DOHH2 (cell line): ENCODE results near the gene NRL.

Experiments
- H3F3A ChIP-seq: fragments of 200-600 bp; sonication (generic), shearing (Covaris generic); 2 replicates; pipeline ENCODE4 v1.6.0; 2016; ENCODE audit warnings: antibody characterized with exemption, mild to moderate bottlenecking; ENCODE audit not compliant: control insufficient read depth, insufficient read depth
- H3K27ac ChIP-seq: fragments of 200-600 bp; sonication (generic); 2 replicates; pipeline ENCODE4 v1.5.1; 2014; ENCODE audit warnings: low read depth, mild to moderate bottlenecking, low read length, moderate library complexity
- H3K27me3 ChIP-seq: fragments of 200-600 bp; sonication (generic); 2 replicates; pipeline ENCODE4 v1.6.1; 2014; ENCODE audit warnings: mild to moderate bottlenecking, low read length, mixed read lengths; ENCODE audit not compliant: control insufficient read depth
- H3K36me3 ChIP-seq: fragments of 200-600 bp; sonication (generic); 2 replicates; pipeline ENCODE4 v1.6.1; 2014; ENCODE audit warnings: mild to moderate bottlenecking, low read length, moderate library complexity, mixed read lengths; ENCODE audit not compliant: control insufficient read depth
- H3K4me1 ChIP-seq: fragments of 200-600 bp; sonication (generic); 2 replicates; pipeline ENCODE4 v1.6.1; 2014; ENCODE audit warnings: mild to moderate bottlenecking, low read length, mixed read lengths; ENCODE audit not compliant: control insufficient read depth
- H3K4me2 ChIP-seq: fragments of 200-600 bp; sonication (generic); 2 replicates; pipeline ENCODE4 v1.6.0; 2014; ENCODE audit warnings: mild to moderate bottlenecking, low read length, moderate library complexity
- H3K4me3 ChIP-seq: fragments of 200-600 bp; sonication (generic); 2 replicates; pipeline ENCODE4 v1.5.1; 2014; ENCODE audit warnings: mild to moderate bottlenecking, low read length, mixed read lengths
- H3K79me2 ChIP-seq: fragments of 200-600 bp; sonication (generic); 2 replicates; pipeline ENCODE4 v1.6.1; 2014; ENCODE audit warnings: mild to moderate bottlenecking, low read length, mixed read lengths; ENCODE audit not compliant: control insufficient read depth
- H3K9me2 ChIP-seq: fragments of 200-600 bp; sonication (generic); replicated peaks from 2 replicates; pipeline ENCODE4 v1.6.1; 2014; ENCODE audit warnings: mild to moderate bottlenecking, low read length, mixed read lengths; ENCODE audit not compliant: control insufficient read depth
- H3K9me3 ChIP-seq: fragments of 200-600 bp; sonication (generic); 2 replicates; pipeline ENCODE4 v1.6.1; 2014; ENCODE audit warnings: antibody characterized with exemption, low read length, mixed read lengths; ENCODE audit not compliant: control insufficient read depth, insufficient read depth
- H4K20me1 ChIP-seq: fragments of 200-600 bp; sonication (generic); 2 replicates; pipeline ENCODE4 v1.6.0; 2014; ENCODE audit warnings: low read depth, mild to moderate bottlenecking, antibody characterized with exemption, low read length, moderate library complexity; ENCODE audit not compliant: control insufficient read depth, insufficient read depth
- CTCF ChIP-seq: fragments of 200-600 bp; sonication (generic); IDR thresholded peaks from one replicate; pipeline ENCODE4 v1.5.1; 2014; ENCODE audit warnings: antibody characterized with exemption, mild to moderate bottlenecking, low read depth, low read length; ENCODE audit not compliant: poor library complexity, severe bottlenecking
- EZH2phosphoT487 ChIP-seq: fragments of 200-600 bp; sonication (generic); IDR thresholded peaks from 2 replicates; pipeline ENCODE4 v1.6.1; 2017; ENCODE audit warnings: borderline replicate concordance, mild to moderate bottlenecking, antibody characterized with exemption, low read length, moderate library complexity, mixed read lengths

NRL gene

GRCh38 chr14:24122898-24123297 lies 8.1 kb upstream of the NRL start:
- no peaks in the 10 kb centered on the region for H4K20me1 ChIP-seq
- peaks cover 48% of the 10 kb centered on the region for H3K36me3 ChIP-seq
- no peak for TF ChIP-seq CTCF
- TF ChIP-seq EZH2phosphoT487: no peak
- H3K27me3 ChIP-seq: no peaks in the 10 kb centered on the region
- peaks cover 11% of the 10 kb centered on the region for H3K4me1 ChIP-seq
- no peaks in the 10 kb centered on the region for H3K9me2 ChIP-seq
- no peak overlapping the region for H3K4me2 ChIP-seq
- peaks cover 11% of the 10 kb centered on the region for H3F3A ChIP-seq
- no peak overlapping the region for H3K27ac ChIP-seq
- H3K9me3 ChIP-seq: no peaks in the 10 kb centered on the region
- no peaks in the 10 kb centered on the region for H3K79me2 ChIP-seq
- H3K4me3 ChIP-seq: no peak overlapping the region

- H3K9me3 ChIP-seq: no peaks in the 10 kb centered on the region
- peaks cover 9% of the 10 kb centered on the region for H3F3A ChIP-seq
- H3K4me1 ChIP-seq: peaks cover 6% of the 10 kb centered on the region
- no peaks in the 10 kb centered on the region for H3K79me2 ChIP-seq
- H3K4me3 ChIP-seq: no peak overlapping the region
- no peak overlapping the region for H3K27ac ChIP-seq
- no peak overlapping the region for H3K4me2 ChIP-seq
- no peaks in the 10 kb centered on the region for H3K27me3 ChIP-seq
- TF ChIP-seq EZH2phosphoT487: no peak
- no peak for TF ChIP-seq CTCF
- peaks cover 53% of the 10 kb centered on the region for H3K36me3 ChIP-seq
- no peaks in the 10 kb centered on the region for H3K9me2 ChIP-seq
- no peaks in the 10 kb centered on the region for H4K20me1 ChIP-seq
Measured at GRCh38 chr14:24122416-24122815, 7.7 kb upstream of the NRL start.

GRCh38 chr14:24121210-24121609 lies 6.5 kb upstream of the NRL start:
- Histone ChIP-seq H3K9me2 (no peaks in the 10 kb centered on the region), H3K27me3 (no peaks in the 10 kb centered on the region), H3K4me2 (no peak overlapping the region), H3K4me1 (peaks cover 6% of the 10 kb centered on the region), H3K36me3 (peaks cover 65% of the 10 kb centered on the region), H3K4me3 (no peak overlapping the region), H3K79me2 (peaks cover 7% of the 10 kb centered on the region), H3K9me3 (no peaks in the 10 kb centered on the region), H4K20me1 (no peaks in the 10 kb centered on the region), H3F3A (peaks cover 3% of the 10 kb centered on the region; the same call in 1 of the 2 replicates), H3K27ac (no peak overlapping the region)
- TF ChIP-seq CTCF (no peak), EZH2phosphoT487 (no peak)

- no peaks in the 10 kb centered on the region for H3K27me3 ChIP-seq
- H3K4me1 ChIP-seq: peaks cover 14% of the 10 kb centered on the region
- H3K79me2 ChIP-seq: peaks cover 18% of the 10 kb centered on the region
- no peaks in the 10 kb centered on the region for H3K9me2 ChIP-seq
- H3K4me2 ChIP-seq: no peak overlapping the region
- peaks cover 4% of the 10 kb centered on the region; the same call in 1 of the 2 replicates for H4K20me1 ChIP-seq
- TF ChIP-seq CTCF (no peak), EZH2phosphoT487 (no peak)
- peaks cover 3% of the 10 kb centered on the region; the same call in 1 of the 2 replicates for H3F3A ChIP-seq
- H3K4me3 ChIP-seq: no peak overlapping the region
- H3K36me3 ChIP-seq: peaks cover 70% of the 10 kb centered on the region
- no peaks in the 10 kb centered on the region for H3K9me3 ChIP-seq
- no peak overlapping the region for H3K27ac ChIP-seq
Measured at GRCh38 chr14:24119691-24120090, 4.9 kb upstream of the NRL start.
